SKM-1 (cell line): ENCODE measurements around the gene SLC7A1.

Source experiments
- DNase-seq: peaks from one replicate; lab custom pipeline; 2025; ENCODE audit not compliant: unreplicated experiment; lab: John Stamatoyannopoulos, UW

SLC7A1 gene

DNA sequence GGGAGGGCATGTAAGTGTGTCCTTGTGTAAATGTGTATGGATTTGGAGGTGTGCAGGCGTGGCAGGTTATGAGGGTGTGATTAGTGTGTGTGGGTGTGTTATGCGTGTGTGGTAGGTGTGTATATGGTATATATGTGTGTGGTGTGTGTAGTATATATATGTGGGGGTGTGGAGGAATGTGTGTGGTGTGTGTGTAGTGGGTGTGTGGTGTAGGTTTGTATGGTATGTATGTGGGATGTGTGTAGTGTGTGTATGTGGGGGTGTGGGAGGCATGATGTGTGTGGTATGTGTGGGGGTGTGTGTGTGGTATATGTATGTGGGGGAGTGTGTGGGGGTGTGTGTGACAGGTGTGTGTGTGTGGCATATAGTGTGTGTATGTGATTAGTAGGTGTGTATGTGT is 104.2 kb downstream of the SLC7A1 start:
- DNase-seq = no peak

DNA sequence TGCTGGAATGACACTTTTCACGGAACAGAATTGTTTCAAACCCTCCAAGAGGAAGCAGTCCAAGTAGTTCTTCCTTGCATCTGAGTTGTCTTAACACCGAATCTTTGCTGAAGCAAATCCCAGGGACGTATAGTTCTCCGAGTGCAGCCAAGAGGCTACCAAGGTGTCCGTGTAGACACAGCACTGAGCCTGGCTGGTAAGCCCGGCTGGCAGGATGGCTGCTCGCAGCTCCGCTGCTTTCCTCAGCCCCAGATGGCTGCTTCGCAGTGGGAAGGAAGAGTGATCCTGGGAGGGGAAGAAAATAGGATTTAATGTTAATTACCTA is 105.0 kb downstream of the SLC7A1 start:
- no peak for DNase-seq

DNA sequence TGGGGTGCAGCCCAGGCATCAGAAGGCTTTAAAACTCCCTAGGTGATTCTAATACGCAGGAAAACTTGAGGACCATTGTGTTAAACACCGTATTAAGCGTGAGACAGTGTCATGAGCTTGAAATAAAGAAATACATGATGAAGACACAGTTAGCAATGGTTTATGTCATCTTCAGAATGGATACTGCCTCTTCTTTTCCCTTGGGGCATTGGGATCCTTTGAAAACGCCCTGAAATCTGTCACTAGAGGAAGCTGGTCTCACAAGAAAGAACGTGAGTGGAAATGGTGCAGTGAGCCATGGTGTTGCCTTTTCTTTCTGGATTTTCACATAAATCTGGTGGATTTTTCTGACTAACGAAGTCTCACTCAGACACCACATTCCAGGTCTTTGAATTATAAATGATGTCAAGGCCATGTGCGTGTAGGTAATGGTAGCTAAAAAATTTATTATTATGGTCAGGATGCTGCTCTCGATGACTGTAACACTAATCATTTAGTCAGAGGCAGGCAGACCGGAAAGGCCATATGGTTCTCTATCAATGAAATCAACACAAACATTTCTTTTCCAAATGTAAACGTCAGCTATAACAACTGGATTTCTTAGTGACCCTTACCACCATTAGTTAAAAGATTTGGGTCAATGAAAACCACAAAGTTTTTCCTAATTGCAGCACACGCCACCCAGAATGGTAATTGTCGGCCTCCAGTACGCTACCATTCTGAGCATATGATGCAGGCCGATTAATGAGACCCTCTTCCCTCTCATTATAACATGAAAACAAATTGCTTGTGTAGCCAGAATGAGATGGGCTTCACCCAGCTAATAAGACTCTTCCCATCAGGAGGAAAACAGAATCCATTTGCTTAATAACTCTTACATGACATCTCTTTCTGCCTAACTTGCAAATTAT is 105.6 kb downstream of the SLC7A1 start:
- DNase-seq = no peak

GRCh38 chr13:29487466-29488454 is 107.7 kb downstream of the SLC7A1 start:
- DNase-seq = no peak

- no peak for DNase-seq
These were observed 108.9 kb downstream of the SLC7A1 start for GRCh38 chr13:29486551-29486950.

- no peak for DNase-seq
These were observed 110.7 kb downstream of the SLC7A1 start for GRCh38 chr13:29484796-29485195.

DNA sequence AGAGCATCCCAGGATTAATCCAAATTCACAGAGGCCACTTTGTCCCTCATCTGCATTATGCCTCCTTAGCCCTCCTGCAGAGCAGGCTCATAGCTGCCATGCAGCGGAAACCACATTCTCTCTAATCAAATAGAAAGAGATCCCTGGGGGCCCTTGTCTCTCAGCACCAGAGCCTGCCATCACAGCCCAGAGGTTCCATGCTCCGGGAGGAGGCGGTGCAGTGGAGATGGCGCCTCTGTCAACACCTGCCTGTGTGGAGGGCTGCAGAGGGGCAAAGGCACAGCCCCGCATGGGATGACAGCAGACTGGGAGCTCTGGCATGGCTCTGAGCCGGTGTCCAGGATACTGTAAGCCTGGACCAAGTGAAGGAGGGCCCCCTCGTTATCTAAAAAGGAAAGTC is 111.3 kb downstream of the SLC7A1 start:
- DNase-seq = no peak

- DNase-seq = no peak
These were observed 111.9 kb downstream of the SLC7A1 start for GRCh38 chr13:29483623-29484022.

DNA sequence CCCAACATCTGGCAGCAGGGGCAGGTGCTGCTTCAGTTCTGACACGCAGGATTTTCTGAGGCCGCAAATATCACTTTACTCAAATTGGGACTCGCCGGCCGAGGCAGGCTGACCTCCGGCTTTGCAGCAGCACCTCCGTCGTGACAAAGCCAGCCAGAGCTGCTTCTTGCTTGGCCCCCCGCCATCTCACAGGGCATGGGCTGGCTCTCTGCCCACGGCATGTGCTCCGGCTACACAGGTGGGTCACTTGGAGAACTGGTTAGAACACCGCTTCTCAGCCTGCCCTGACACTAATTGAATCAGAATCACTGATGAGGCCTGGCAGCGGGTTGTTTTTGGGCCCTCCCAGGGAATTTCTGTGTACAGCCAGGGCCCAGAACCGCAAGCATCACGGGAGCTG is 112.3 kb downstream of the SLC7A1 start:
- no peak for DNase-seq

DNA sequence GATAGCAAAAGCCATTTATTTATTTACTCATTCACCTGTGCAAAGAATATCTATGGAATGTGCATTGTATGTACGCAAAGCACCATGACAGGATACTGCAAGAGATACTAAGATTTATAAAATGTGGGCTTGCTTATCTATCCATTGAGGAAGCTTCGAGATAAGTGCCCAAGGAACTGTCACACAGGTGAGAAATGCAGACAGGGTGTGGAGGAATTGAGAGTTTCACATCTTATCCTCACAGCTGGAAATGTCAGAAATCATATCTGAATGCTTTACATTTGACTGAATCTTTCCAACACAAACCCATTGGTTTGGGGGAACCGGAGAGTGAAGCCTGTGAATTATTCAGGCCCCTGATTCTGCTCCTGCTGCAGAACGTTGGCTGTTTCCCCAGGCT is 113.0 kb downstream of the SLC7A1 start:
- no peak for DNase-seq

DNA sequence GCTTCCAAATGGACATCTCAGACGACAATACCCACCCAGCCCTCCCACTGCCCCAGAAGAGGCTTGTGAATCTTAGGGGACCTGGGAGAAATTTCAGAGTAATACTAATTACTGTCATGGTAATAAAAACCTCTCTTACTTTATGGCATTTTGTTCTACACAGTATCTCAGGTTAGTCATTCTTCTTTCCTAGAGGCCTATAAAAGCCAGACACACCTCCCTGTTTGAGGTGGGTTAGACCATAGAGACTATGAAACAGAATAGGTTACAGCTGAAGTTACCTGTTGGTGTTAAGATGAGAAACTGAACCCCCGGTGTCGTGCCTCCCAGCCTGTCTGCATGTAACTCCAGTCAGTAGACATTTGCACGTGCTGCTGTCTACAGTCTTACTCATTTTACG is 113.9 kb downstream of the SLC7A1 start:
- no peak for DNase-seq

GRCh38 chr13:29480893-29481525 is 114.5 kb downstream of the SLC7A1 start:
- no peak for DNase-seq

- DNase-seq = no peak
These were observed 115.6 kb downstream of the SLC7A1 start for GRCh38 chr13:29479716-29480492.

DNA sequence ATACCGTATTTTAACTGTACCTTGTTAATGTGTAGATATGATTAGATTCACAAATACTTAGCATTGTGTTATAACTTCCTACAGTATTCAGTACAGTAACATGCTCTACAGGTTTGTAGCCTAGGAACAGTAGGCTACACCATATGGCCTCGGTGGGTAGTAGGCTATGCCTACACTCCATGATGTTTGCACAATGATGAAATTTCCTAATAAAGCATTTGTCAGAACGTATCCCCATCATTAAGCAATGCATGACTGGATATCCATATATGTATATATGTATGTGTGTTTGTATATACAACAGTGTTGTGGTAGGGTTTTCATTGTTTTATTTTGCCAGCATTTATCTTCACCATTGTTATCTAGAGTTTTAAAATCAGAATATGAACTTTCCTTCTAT is 119.4 kb downstream of the SLC7A1 start:
- DNase-seq = no peak

- no peak for DNase-seq
These were observed 120.5 kb downstream of the SLC7A1 start for GRCh38 chr13:29474991-29475390.

DNA sequence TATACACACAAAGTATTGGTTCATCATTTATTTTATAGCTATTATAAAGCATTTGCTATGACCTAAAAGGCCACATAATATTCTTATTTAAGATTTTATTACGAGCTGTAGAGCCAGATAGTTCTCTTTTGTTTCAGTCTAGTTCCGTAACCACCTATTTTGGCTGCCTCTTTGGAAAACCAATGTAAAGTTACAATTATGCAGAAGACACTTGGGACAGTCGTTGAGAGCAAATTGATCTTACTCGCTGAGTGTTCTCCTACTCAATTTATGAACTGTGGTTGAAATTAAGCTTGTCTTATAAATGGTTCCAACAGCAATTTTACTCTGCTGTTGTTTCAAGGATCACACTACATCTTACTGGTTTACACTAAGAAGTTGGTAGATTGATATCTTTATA is 122.3 kb downstream of the SLC7A1 start:
- no peak for DNase-seq

DNA sequence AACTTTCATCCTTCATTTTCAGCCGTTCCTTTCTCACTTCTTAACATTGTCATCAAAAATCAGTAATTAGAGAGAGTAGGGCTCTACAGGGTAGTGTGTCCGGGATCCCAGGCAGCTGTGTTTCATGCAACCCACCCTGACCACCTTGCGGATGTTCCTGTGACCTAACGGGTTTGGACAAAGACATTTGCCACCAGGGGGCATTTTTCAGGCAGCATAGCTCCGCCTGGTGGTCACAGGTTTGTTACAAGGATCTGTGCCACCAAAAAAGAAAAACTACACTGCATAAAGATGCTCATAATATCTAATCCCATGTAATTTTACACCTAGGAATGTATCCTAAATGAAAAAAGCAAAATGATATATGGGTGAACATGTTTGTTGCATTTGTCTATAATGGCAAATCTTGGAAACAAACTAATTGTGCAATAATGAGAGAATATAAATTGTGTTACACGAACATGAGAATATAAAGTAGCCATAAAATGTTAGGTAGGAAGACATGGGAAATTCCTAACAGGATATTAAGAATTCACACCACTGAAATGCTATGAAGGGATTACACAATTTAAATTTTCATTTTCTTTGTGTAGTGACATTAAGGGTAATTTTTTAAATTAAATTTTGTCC is 123.0 kb downstream of the SLC7A1 start:
- peak; percentile 9 for DNase-seq

GRCh38 chr13:29471551-29471950 is 123.9 kb downstream of the SLC7A1 start:
- DNase-seq = peak; percentile 20

GRCh38 chr13:29465741-29466293 is 129.7 kb downstream of the SLC7A1 start:
- DNase-seq = no peak

DNA sequence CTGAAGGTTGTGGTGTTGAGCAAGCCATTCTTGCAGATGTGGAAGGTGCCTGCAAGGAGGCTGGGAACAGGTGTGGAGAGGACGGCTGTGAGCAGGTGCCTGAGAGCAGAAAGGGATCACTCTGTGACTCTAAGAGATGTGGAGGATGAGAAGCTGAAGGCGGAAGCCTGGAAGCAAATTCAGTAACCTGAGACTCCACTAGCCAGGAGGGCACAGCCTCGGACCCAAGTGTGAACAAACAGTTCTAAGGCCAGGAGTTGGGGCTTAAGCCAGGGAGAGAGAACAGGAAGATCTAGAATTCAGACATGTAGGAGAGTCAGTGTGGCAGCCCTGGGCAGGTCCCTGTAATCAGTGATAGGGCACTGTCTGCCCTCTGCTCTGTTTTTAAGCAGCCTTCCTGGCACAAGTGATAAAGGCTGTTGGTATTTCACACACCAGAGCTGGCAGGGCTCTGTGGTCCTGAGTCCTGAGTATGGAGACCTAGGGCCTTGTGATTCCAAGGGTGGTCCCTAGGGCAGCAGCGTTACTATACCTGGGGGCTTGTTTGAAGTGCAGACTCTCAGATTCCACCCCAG is 131.3 kb downstream of the SLC7A1 start:
- no peak for DNase-seq
